Globus pallidus (tissue), 1 donor: ENCODE data around the gene TMEM140.
A peak's percentile ranks its signal among the peaks of the same experiment; 100 is the strongest.
"Not testable (repeated sequence)": the region's sequence is repeated elsewhere in the genome, so short reads cannot be mapped to it uniquely, and the experiment has no call there.

Experiments used
- DNase-seq: peaks from one replicate; pipeline ENCODE4 v3.0.0-alpha.2; 2015; ENCODE audit warnings: low spot score

TMEM140 gene

GRCh38 chr7:135195156-135195555, 47.3 kb downstream of the TMEM140 start:
- DNase-seq = no peak

GRCh38 chr7:135195968-135196629, 48.2 kb downstream of the TMEM140 start:
- no peak for DNase-seq

- no peak for DNase-seq
Observed at GRCh38 chr7:135197343-135197742, 49.5 kb downstream of the TMEM140 start.

DNA sequence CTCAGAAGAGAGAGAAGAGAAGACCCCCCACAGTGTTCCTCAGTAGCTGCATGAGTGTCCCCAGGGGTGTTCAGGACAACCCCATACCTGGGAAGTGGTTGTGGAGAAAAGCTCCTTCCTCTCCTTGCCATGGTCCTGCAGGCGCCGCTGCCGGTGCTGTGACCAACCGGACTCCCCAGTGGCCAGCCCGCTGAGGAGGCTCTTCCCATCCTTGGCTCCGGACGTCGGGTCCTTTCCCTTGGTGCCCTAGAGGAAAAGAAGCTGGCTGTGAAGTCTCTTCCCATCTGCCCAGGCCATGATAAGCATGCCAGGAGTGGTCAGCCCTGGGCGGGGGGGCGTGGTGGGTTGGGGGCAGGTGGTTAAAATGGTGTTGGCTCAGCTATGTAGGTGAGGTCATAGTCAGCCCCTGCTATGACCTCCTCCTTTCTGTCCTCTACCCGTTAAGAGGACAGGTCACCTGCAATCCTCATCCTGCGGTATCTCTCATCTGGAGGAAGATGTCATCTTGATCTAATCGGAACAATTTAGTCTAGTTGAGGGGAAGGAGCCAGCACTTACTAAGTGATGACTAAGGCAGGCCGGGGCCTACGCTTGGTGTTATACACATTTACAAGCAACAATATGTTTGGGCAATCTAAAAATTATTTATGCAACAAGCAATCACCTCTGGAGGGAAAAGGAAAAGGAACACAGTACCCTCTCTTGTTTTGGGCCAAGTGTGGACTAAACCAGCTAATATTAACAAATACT, 50.2 kb downstream of the TMEM140 start:
- DNase-seq = no peak

GRCh38 chr7:135199439-135199838, 51.6 kb downstream of the TMEM140 start:
- DNase-seq = no peak

- DNase-seq = no peak
Observed at GRCh38 chr7:135200821-135201331, 53.0 kb downstream of the TMEM140 start.

GRCh38 chr7:135201350-135201749, 53.5 kb downstream of the TMEM140 start:
- DNase-seq = no peak

GRCh38 chr7:135204341-135204749, 56.5 kb downstream of the TMEM140 start:
- DNase-seq = no peak

DNA sequence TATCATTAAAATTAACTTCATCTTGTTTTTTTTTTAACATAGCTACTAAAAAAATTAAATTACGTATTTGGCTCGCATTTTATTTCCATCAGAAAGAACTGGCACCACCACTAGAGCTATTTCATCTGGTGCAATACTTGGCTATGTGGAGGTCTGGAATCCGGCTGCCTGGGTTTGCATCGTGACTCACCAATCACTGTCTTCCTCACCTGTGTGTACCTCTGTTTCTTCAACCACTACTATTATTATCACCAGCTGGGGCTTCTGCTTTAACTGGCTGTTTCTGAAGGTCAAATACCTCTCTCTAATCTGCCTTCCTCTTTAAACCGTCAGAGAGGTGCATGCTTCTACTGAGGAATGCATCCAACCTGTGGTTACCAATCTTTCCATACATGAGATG, 57.0 kb downstream of the TMEM140 start:
- DNase-seq = no peak

DNA sequence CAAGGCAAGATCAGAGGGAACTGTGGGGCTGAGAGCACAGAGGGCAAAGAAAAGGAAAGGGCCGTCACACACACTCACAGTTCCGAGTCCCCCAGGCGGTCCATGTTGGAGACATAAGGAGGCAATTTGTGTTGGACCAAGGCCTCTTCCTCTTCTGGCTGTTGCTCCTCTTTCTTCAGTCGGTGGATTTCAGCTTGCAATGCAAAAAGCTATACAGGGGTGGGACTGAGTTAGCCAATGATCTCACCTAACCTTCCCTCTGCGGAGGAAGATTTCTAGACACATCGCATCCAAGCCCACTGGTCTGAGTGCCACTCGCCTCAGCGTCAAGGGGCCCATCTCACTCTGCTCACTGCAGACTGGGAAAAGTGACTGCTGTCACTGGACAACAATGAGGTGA, 58.0 kb downstream of the TMEM140 start:
- DNase-seq = peak; percentile 16

DNA sequence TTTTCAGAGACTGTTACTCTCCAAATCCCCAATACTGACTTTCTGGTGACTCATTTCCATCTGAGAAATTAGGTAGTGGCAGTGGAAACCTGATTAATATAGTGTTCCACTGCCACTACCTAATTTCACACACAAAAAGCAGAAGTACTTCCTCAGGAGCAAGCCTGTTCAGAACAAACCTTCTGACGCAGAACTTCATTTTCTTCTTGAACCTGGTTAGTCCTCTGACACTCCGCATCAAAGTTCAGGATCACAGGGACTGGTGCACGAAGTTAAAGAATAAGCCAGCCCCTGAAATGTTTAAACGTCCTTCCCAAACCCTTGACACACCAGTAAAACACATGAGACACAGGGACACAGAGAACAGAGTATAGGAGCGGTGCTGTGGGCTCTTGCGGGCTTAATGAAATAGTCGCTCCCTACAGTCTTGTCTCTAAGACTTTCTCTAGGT, 59.1 kb downstream of the TMEM140 start:
- no peak for DNase-seq

- DNase-seq = no peak
Observed at GRCh38 chr7:135207406-135208101, 59.7 kb downstream of the TMEM140 start.

- no peak for DNase-seq
Observed at GRCh38 chr7:135208102-135208793, 60.4 kb downstream of the TMEM140 start.

- peak; percentile 37 for DNase-seq
Observed at GRCh38 chr7:135209225-135209834, 61.5 kb downstream of the TMEM140 start.

DNA sequence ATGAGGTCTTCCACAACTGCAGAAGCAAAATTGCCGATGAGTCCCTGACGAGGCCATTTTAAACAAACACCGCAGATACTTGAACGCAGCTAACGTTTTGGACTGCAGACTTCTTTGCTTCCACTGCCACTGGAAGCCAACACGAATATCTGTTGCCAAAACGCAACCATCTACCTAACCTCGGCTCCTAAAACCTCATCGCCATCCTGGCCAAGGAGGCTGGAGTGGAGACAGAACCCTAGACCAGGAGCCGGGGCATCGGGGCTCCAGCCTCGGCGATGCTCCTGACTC, 63.0 kb downstream of the TMEM140 start:
- peak; percentile 34 for DNase-seq

GRCh38 chr7:135211179-135211945, 63.5 kb downstream of the TMEM140 start, which contains the start of gene WDR91:
TSS of gene WDR91 (minus strand) at chr7:135211526. CDS start at chr7:135211502, 24 bp downstream.
- DNase-seq = peak; percentile 97

- DNase-seq = not testable (repeated sequence)
Observed at GRCh38 chr7:135211946-135212685, 64.2 kb downstream of the TMEM140 start.

DNA sequence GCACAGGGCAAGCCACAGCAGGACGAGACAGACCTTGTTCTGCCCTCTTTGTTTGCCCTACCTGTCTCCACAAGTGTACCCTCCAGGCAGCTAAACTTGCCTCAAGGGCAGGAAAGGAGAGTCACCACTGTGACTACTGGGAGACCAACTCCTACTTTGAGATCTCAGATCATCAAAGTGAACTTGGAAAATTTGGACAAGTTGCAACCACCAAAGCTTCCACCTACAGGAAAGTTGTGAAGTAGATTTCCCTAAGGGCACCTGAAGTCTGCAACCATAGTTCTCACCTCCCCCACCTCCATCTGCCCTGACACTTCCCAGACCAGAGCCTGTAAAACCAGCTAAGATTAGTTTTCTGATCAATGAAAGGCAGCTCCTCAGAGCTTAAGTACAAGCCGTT, 66.0 kb downstream of the TMEM140 start:
- no peak for DNase-seq

DNA sequence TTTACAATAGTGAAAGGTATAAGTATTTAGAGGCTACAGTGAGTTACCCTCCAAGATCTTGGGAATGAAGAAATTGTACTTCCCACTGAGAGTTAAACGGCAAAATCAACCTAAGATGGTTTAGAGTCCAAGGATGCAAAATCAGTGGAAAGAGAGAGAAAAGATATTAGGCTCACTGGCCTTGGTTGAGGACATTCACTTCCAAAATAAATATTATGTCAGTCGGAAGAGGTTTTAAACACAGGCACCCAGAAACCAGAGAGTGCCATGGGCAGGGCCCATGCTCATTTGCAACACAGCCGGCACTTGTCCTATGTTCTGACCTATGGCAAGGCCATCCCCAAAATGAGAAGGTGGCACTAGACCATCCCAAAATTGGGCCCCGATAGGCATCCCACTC, 67.3 kb downstream of the TMEM140 start:
- no peak for DNase-seq

DNA sequence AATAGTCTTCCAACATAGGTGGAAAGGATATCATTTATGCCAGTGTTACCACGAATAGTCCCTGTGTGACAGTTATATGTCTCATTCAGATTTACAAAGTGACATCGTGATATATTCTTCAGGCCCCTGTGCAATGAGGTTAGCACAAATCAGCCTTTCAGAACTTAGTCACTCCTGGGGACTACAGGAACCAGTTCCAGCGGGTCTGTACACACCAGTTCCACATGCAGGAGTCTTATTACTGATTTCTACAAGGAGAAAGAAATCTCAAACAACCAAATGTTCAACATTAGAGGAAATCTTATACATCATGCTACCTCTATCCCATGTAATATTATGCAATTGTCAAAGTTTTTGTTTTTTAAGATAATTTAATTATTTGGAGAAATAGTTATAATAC, 67.8 kb downstream of the TMEM140 start:
- no peak for DNase-seq
